Thyroid gland (tissue), 4 donors: ENCODE results near the gene SULT1C3. TPM values are rescaled to one million over a fixed set of nuclear protein-coding genes. Genes with fewer than 3 reads are reported as not detected.
A peak's percentile ranks its signal among the peaks of the same experiment; 100 is the strongest.

ENCODE experiments used
- DNase-seq, 2 donors: peaks; one replicate each; pipeline ENCODE4 v3.0.0-alpha.2; 2019
- H3K27ac ChIP-seq, 3 donors: fragments of 200-600 bp; sonication (generic); 1 replicate in 2 of 3; 2 replicates in 1 of 3; pipeline ENCODE4 v1.5.1; 2016 to 2019; ENCODE audit warnings: mild to moderate bottlenecking in 1 of 3, moderate library complexity in 1 of 3
- H3K27me3 ChIP-seq: fragments of 200-600 bp; sonication (generic); one replicate; pipeline ENCODE4 v1.5.1; 2019
- H3K36me3 ChIP-seq, 2 donors: fragments of 200-600 bp; sonication (generic); one replicate each; pipeline ENCODE4 v1.5.1; 2016 to 2019
- H3K4me1 ChIP-seq, 2 donors: fragments of 200-600 bp; sonication (generic); one replicate each; pipeline ENCODE4 v1.5.1; 2017 to 2019
- H3K4me3 ChIP-seq, 3 donors: fragments of 200-600 bp; sonication (generic); replicated peaks in 1 of 3; 1 replicate in 2 of 3; 2 replicates in 1 of 3; pipeline ENCODE4 v1.5.1; 2016; ENCODE audit warnings: mild to moderate bottlenecking in 1 of 3
- H3K9me3 ChIP-seq: fragments of 200-600 bp; sonication (generic); one replicate; pipeline ENCODE4 v1.5.1; 2017
- POLR2A ChIP-seq, 2 donors: fragments of 450-650 bp; IDR thresholded peaks; one replicate each; pipeline ENCODE4 v1.6.1; 2017; ENCODE audit warnings: antibody characterized with exemption in 2 of 2, mild to moderate bottlenecking in 2 of 2, moderate library complexity in 1 of 2
- WGBS, 2 donors: methylation state at CpG; one replicate each; pipeline ENCODE4 v1.1.5; 2017; 5-methylcytosine and 5-hydroxymethylcytosine counted together
- intact Hi-C: fragments of 100-400 bp; cut with DNase I; formaldehyde crosslinking; loops from one replicate; pipeline ENCODE4 v1.15.1; 2023
- total RNA-seq, 4 donors: library from RNA; depleted of rRNA; stranded (reverse); fragments of >200 nt; gene quantifications; one replicate each; pipeline ENCODE4 v1.2.3, GENCODE V29; 2016
- TF ChIP-seq, protein P1 (sequence below), 6 experiments: fragments of 200-600 bp in 3 of 6; fragments of 450-650 bp in 3 of 6; sonication (generic) in 3 of 6; IDR thresholded peaks; one replicate each; pipeline ENCODE4 v1.5.1; 2016 to 2019; ENCODE audit warnings: antibody characterized with exemption in 6 of 6, mild to moderate bottlenecking in 2 of 6, inconsistent platforms in 1 of 6, moderate library complexity in 1 of 6

SULT1C3 gene
- total RNA-seq, 4 donors from 2014 or later, result not detected

DNA sequence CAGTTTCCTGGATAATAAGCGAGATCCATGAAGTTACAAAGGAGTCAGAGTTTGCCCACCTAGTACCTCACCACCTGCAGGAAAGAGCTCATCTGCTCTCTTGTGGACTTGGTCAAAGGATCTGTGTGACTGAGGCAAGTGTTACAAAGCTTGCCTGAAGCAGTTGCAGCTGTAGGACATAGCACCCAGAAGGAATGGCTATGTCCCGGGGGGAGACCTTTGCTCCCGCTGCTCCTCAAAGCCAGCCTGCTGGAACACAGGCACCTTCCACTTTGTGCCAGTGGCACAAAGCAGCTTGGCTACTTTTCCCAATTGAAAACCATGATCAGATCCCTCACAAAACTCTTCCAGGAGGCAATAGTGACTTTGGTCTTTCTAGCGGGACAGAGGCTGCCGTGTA, 45.8 kb downstream of the SULT1C3 start:
- H3K9me3 ChIP-seq, result no peaks in the 10 kb centered on the region
- TF ChIP-seq, protein P1, sequence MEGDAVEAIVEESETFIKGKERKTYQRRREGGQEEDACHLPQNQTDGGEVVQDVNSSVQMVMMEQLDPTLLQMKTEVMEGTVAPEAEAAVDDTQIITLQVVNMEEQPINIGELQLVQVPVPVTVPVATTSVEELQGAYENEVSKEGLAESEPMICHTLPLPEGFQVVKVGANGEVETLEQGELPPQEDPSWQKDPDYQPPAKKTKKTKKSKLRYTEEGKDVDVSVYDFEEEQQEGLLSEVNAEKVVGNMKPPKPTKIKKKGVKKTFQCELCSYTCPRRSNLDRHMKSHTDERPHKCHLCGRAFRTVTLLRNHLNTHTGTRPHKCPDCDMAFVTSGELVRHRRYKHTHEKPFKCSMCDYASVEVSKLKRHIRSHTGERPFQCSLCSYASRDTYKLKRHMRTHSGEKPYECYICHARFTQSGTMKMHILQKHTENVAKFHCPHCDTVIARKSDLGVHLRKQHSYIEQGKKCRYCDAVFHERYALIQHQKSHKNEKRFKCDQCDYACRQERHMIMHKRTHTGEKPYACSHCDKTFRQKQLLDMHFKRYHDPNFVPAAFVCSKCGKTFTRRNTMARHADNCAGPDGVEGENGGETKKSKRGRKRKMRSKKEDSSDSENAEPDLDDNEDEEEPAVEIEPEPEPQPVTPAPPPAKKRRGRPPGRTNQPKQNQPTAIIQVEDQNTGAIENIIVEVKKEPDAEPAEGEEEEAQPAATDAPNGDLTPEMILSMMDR (IDR thresholded peaks at IDR 0.05), result no peak
- no peak for TF ChIP-seq POLR2A (IDR thresholded peaks at IDR 0.05)

DNA sequence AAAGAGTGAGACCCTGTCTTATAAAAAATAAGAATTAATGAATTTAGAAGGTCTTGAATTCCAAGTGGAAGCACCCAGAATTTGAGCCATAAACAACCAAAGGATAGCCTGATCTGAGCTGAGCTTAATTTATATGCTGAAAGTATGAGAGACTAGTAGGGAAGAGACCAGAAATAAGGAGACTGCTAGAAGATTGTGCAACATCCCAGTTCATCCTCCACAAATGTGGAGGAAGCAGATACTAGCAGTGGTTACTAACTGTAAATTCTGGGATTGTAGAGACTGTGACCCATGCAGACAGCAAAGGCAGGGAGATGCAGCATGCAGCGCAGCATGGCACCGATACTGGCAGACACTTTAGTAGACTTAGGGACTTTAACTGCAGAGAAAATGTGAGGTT, 47.4 kb downstream of the SULT1C3 start:
- Histone ChIP-seq H3K4me1 (peaks cover 11 to 15% of the 10 kb centered on the region in 2 donors), H3K27me3 (no peaks in the 10 kb centered on the region), H3K9me3 (no peaks in the 10 kb centered on the region), H3K27ac (no peak overlapping the region), H3K4me3 (no peak overlapping the region), H3K36me3 (no peaks in the 10 kb centered on the region)
- TF ChIP-seq POLR2A (IDR thresholded peaks at IDR 0.05), result no peak
- TF ChIP-seq, protein P1 (IDR thresholded peaks at IDR 0.05), result no peak
- 96 to 100% methylated on average over 2 of the region's 2 CpGs for WGBS, 2 donors
- DNase-seq, result no peak
- intact Hi-C loops, result no loop called here

More for the DNA sequence above, 45.8 kb downstream of the SULT1C3 start:
- Histone ChIP-seq H3K36me3 (no peaks in the 10 kb centered on the region), H3K4me3 (no peak overlapping the region), H3K4me1 (peaks cover 11 to 15% of the 10 kb centered on the region in 2 donors), H3K27ac (no peak overlapping the region), H3K27me3 (no peaks in the 10 kb centered on the region)
- intact Hi-C loops, result no loop called here
- no peak for DNase-seq
- 96 to 99% methylated on average over 5 of the region's 5 CpGs for WGBS, 2 donors

DNA sequence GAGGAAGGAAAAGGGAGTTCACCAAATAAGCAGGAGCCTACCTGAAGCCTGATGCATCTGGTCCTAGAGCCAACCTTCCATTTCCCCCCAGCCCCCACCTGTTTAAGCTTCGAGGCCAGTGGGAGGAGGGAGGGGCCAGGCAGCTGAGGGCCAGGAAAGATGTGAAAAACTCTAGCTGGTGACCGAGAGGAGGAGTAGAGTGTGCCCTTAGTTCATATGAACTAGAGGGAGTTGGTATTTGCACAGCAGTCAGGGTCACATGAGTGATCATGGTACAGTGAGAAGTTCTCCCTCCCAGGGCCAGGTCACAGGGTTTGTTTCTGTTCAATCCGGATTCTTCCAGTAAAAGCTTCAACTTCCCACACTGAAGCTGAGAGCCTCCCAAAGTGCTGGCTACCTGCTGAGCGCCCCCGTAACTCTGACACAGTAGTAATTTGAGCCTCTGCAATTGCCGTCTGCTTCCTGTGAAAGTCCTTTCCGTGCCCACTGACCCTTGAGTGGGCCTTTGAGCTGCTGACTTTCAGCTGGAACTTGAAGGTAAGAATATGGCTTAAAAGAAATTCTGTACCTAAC, 48.9 kb downstream of the SULT1C3 start, which contains the start of gene SULT1C2:
Gene SULT1C2 (plus strand): TSS at position 362 of the 573 bp plus-strand sequence. CDS start 4,773 bp downstream, outside the sequence.
- H3K9me3 ChIP-seq, result no peaks in the 10 kb centered on the region
- H3K27me3 ChIP-seq, result no peaks in the 10 kb centered on the region
- no peaks in the 10 kb centered on the region for H3K36me3 ChIP-seq
- intact Hi-C loops, result no loop called here
- TF ChIP-seq POLR2A (IDR thresholded peaks at IDR 0.05), result peak in 1 of 2 donors; percentile 51
- TF ChIP-seq, protein P1 (IDR thresholded peaks at IDR 0.05), result no peak
- H3K27ac ChIP-seq, result peak within 1 kb of the TSS; percentile 26 to 76 (median 56)
- peak within 1 kb of the TSS in 1 of 3 donors; percentile 15 for H3K4me3 ChIP-seq
- peaks cover 11 to 15% of the 10 kb centered on the region in 2 donors for H3K4me1 ChIP-seq
- 14 to 28% methylated on average over 7 of the region's 7 CpGs for WGBS, 2 donors
- peak; percentile 78 to 79 for DNase-seq

DNA sequence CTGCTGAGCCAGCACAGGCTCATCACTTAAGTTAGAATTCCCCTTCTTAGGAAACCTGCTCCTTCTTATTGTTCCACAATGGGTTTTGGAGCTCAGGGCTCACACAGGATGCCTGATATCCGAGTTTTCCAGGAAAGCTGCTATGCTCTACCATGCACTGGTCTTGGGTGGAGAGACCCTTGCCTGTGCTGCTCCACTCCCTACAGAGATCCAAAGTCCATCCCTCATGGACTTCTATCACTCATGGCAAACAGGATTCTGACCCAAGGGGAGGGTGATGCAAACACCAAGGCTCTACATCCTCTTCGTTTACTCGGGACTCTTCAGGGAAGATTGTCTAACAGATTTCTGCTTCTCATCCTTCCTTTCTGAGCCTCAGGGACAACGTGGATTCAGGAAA, 54.1 kb downstream of the SULT1C3 start:
- H3K27ac ChIP-seq, result no peak overlapping the region
- TF ChIP-seq, protein P1 (IDR thresholded peaks at IDR 0.05), result no peak
- TF ChIP-seq POLR2A (IDR thresholded peaks at IDR 0.05), result no peak
- no peak overlapping the region for H3K4me3 ChIP-seq
- H3K9me3 ChIP-seq, result no peaks in the 10 kb centered on the region
- H3K27me3 ChIP-seq, result no peaks in the 10 kb centered on the region
- no peak for DNase-seq
- peaks cover 5 to 9% of the 10 kb centered on the region in 2 donors for H3K4me1 ChIP-seq
- WGBS, 2 donors, result 78 to 85% methylated on average over 4 of the region's 4 CpGs
- H3K36me3 ChIP-seq, result no peaks in the 10 kb centered on the region
- intact Hi-C loops, result no loop called here

DNA sequence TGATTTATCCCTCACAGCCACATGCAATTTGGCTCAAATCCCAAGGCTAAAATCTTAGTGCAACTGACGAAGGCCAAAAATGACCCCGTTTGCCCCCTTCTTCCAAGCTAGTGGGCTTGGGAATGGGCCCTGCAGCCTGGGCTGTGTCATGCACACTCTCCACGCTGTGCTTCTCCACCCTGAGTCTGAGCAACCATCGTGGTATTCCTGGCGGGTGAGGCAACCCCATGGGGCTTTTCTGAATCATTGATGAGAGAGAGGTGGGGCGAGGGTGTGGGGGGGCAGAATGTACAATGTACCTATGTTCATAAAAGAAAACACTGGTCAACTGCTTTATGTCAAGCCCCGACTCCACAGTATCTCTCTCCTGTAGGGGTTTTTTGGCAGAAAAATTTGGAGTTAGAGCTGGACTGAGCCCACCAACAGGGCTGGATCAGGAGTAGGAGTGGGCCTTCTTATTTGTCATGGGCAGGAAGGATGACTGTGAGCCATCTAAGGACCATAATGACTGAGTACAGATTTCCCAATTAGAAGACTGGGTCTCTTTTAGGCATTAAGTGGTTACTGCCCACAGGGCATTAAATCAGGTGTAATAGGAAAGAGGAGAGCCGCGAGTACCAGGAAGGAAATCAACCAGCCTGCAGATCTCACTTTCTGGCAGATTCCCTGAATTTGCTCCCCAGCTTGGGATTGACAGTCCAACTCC, 57.8 kb downstream of the SULT1C3 start:
- intact Hi-C loops, result no loop called here
- Histone ChIP-seq H3K36me3 (no peaks in the 10 kb centered on the region), H3K9me3 (no peaks in the 10 kb centered on the region), H3K4me1 (no peaks in the 10 kb centered on the region), H3K27ac (no peak overlapping the region), H3K27me3 (no peaks in the 10 kb centered on the region), H3K4me3 (no peak overlapping the region)
- WGBS, 2 donors, result 86 to 88% methylated on average over 9 of the region's 9 CpGs
- TF ChIP-seq, protein P1 (IDR thresholded peaks at IDR 0.05), result no peak
- TF ChIP-seq POLR2A (IDR thresholded peaks at IDR 0.05), result no peak
- DNase-seq, result no peak
